ENCODE measurements around the gene ANAPC2. TPM values are rescaled to one million over a fixed set of nuclear protein-coding genes. Genes with fewer than 3 reads are reported as not detected.
A peak's percentile ranks its signal among the peaks of the same experiment; 100 is the strongest.
"Not testable (repeated sequence)": the region's sequence is repeated elsewhere in the genome, so short reads cannot be mapped to it uniquely, and the experiment has no call there.

ANAPC2 gene
- total RNA-seq, 1 experiment from 2014 or later: 49.4 TPM

GRCh38 chr9:137136261-137136880 lies 52.0 kb downstream of the ANAPC2 start:
- CTCF ChIA-PET: interaction anchor here (0.7 kb wide), 1 partner anchor 84 kb away, joined by 3 read pairs; no protein-coding TSS in a partner anchor
- BruUV-seq (replicated peaks): no TSS peak
- intact Hi-C loops (cut with micrococcal nuclease; ENCODE audit: unreplicated experiment): no loop called here
- Mint-ChIP-seq H3K4me3 (ENCODE audit: low read depth, unreplicated experiment) (no peak overlapping the region), H3K27me3 (ENCODE audit: unreplicated experiment) (peaks cover 45% of the 10 kb centered on the region), H3K4me1 (ENCODE audit: low read depth, unreplicated experiment) (no peaks in the 10 kb centered on the region), H3K36me3 (ENCODE audit: insufficient read depth, unreplicated experiment) (no peaks in the 10 kb centered on the region), H3K27ac (ENCODE audit: unreplicated experiment) (no peak overlapping the region), H3K9me3 (ENCODE audit: low read depth, unreplicated experiment) (no peaks in the 10 kb centered on the region)
- TF ChIP-seq CTCF (IDR thresholded peaks at IDR 0.05; ENCODE audit: unreplicated experiment): no peak
- DNase-seq: no peak

- H3K4me3 Mint-ChIP-seq (ENCODE audit: low read depth, unreplicated experiment); H3K9me3 Mint-ChIP-seq (ENCODE audit: low read depth, unreplicated experiment); BruUV-seq (replicated peaks); DNase-seq; CTCF ChIA-PET; H3K4me1 Mint-ChIP-seq (ENCODE audit: low read depth, unreplicated experiment); intact Hi-C loops (cut with micrococcal nuclease; ENCODE audit: unreplicated experiment); H3K36me3 Mint-ChIP-seq (ENCODE audit: insufficient read depth, unreplicated experiment); H3K27ac Mint-ChIP-seq (ENCODE audit: unreplicated experiment): not testable (repeated sequence)
- H3K27me3 Mint-ChIP-seq (ENCODE audit: unreplicated experiment): peaks cover 34% of the 10 kb centered on the region
These were observed 53.2 kb downstream of the ANAPC2 start for GRCh38 chr9:137135154-137135553.

- BruUV-seq (replicated peaks): no TSS peak
- intact Hi-C loops (cut with micrococcal nuclease; ENCODE audit: unreplicated experiment): no loop called here
- no peak for TF ChIP-seq CTCF (IDR thresholded peaks at IDR 0.05; ENCODE audit: unreplicated experiment)
- Mint-ChIP-seq H3K4me1 (ENCODE audit: low read depth, unreplicated experiment) (no peaks in the 10 kb centered on the region), H3K4me3 (ENCODE audit: low read depth, unreplicated experiment) (no peak overlapping the region), H3K27me3 (ENCODE audit: unreplicated experiment) (peaks cover 29% of the 10 kb centered on the region), H3K9me3 (ENCODE audit: low read depth, unreplicated experiment) (no peaks in the 10 kb centered on the region), H3K27ac (ENCODE audit: unreplicated experiment) (no peak overlapping the region), H3K36me3 (ENCODE audit: insufficient read depth, unreplicated experiment) (peaks cover 11% of the 10 kb centered on the region)
- DNase-seq: no peak
- CTCF ChIA-PET: no interaction called here
These were observed 54.2 kb downstream of the ANAPC2 start for GRCh38 chr9:137134191-137134590.

GRCh38 chr9:137130176-137130755 lies 58.1 kb downstream of the ANAPC2 start:
- H3K4me3 Mint-ChIP-seq (ENCODE audit: low read depth, unreplicated experiment): peak overlapping the region; percentile 90
- H3K9me3 Mint-ChIP-seq (ENCODE audit: low read depth, unreplicated experiment): no peaks in the 10 kb centered on the region
- DNase-seq: peak; percentile 10
- peaks cover under 1% of the 10 kb centered on the region for H3K27me3 Mint-ChIP-seq (ENCODE audit: unreplicated experiment)
- TF ChIP-seq CTCF (IDR thresholded peaks at IDR 0.05; ENCODE audit: unreplicated experiment): no peak
- peak overlapping the region; percentile 27 for H3K27ac Mint-ChIP-seq (ENCODE audit: unreplicated experiment)
- no TSS peak for BruUV-seq (replicated peaks)
- intact Hi-C loops (cut with micrococcal nuclease; ENCODE audit: unreplicated experiment): no loop called here
- H3K36me3 Mint-ChIP-seq (ENCODE audit: insufficient read depth, unreplicated experiment): peaks cover 34% of the 10 kb centered on the region
- CTCF ChIA-PET: interaction anchor here (0.6 to 1.1 kb wide), 4 partner anchors 89 to 340 kb away, joined by 3 to 8 read pairs (median 4); partner anchors contain the start of gene RNF224
- H3K4me1 Mint-ChIP-seq (ENCODE audit: low read depth, unreplicated experiment): peaks cover 22% of the 10 kb centered on the region

All from Calu3 (cell line).